ENCODE data around the gene ARHGEF9. TPM values are rescaled to one million over a fixed set of nuclear protein-coding genes. Genes with fewer than 3 reads are reported as not detected.

The ARHGEF9 gene
- total RNA-seq, 1 donor from 2014 or later, result 46.0 TPM

DNA sequence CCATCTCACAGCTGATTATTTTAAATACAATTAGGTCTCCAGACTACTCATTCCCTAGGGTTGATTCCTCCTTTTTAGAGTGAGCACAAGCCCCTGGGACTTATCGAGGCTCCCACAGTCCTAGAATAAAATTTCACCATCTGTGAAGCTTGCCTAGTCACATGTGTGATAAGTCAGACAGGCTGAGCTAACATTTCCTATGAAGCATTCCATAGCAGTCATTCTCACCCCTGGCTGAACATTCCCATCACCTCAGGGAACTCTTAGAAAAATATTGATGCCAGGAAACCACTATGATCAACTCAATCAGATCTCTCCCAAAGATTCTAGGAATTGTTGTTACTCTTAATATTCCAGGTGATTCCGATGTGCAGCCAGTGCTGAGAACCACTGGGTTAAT, 37.7 kb downstream of the ARHGEF9 start:
- Histone ChIP-seq H3K9ac (ENCODE audit: low read length) (peak overlapping the region; percentile 41), H3K27me3 (ENCODE audit: insufficient read depth, low read length) (no peaks in the 10 kb centered on the region), H3K27ac (ENCODE audit: low read depth, low read length) (peak overlapping the region; percentile 58), H3K4me1 (ENCODE audit: insufficient read depth, low read length) (no peaks in the 10 kb centered on the region), H3K4me3 (ENCODE audit: insufficient read depth, low read depth, low read length) (no peak overlapping the region), H4K20me1 (ENCODE audit: insufficient read depth, low read length) (peaks cover 8% of the 10 kb centered on the region), H3K4me2 (ENCODE audit: low read length) (peak overlapping the region; percentile 60), H3K36me3 (ENCODE audit: insufficient read depth, low read length) (no peaks in the 10 kb centered on the region), H3K79me2 (ENCODE audit: insufficient read depth, low read length) (peaks cover 36% of the 10 kb centered on the region), H3K9me3 (ENCODE audit: insufficient read depth, low read depth, low read length) (no peaks in the 10 kb centered on the region), H2AFZ (ENCODE audit: low read depth, low read length) (no peak overlapping the region)
- Mint-ChIP-seq H3K36me3 (ENCODE audit: low read depth, unreplicated experiment) (no peaks in the 10 kb centered on the region), H3K9me3 (ENCODE audit: unreplicated experiment) (no peaks in the 10 kb centered on the region), H3K27ac (ENCODE audit: unreplicated experiment) (peak overlapping the region; percentile 54), H3K4me3 (ENCODE audit: unreplicated experiment) (no peak overlapping the region), H3K27me3 (ENCODE audit: low read depth, unreplicated experiment) (no peaks in the 10 kb centered on the region), H3K4me1 (ENCODE audit: low read depth, unreplicated experiment) (peaks cover 51% of the 10 kb centered on the region)
- DNase-seq (ENCODE audit: low read depth) (peak; percentile 70), FAIRE-seq (peak; percentile 89)
- TF ChIP-seq, protein P1, sequence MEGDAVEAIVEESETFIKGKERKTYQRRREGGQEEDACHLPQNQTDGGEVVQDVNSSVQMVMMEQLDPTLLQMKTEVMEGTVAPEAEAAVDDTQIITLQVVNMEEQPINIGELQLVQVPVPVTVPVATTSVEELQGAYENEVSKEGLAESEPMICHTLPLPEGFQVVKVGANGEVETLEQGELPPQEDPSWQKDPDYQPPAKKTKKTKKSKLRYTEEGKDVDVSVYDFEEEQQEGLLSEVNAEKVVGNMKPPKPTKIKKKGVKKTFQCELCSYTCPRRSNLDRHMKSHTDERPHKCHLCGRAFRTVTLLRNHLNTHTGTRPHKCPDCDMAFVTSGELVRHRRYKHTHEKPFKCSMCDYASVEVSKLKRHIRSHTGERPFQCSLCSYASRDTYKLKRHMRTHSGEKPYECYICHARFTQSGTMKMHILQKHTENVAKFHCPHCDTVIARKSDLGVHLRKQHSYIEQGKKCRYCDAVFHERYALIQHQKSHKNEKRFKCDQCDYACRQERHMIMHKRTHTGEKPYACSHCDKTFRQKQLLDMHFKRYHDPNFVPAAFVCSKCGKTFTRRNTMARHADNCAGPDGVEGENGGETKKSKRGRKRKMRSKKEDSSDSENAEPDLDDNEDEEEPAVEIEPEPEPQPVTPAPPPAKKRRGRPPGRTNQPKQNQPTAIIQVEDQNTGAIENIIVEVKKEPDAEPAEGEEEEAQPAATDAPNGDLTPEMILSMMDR (IDR thresholded peaks at IDR 0.05; ENCODE audit: insufficient read depth, low read depth, low read length), result no peak
- TF ChIP-seq EZH2 (IDR thresholded peaks at IDR 0.05; ENCODE audit: insufficient read depth, low read length), result no peak

DNA sequence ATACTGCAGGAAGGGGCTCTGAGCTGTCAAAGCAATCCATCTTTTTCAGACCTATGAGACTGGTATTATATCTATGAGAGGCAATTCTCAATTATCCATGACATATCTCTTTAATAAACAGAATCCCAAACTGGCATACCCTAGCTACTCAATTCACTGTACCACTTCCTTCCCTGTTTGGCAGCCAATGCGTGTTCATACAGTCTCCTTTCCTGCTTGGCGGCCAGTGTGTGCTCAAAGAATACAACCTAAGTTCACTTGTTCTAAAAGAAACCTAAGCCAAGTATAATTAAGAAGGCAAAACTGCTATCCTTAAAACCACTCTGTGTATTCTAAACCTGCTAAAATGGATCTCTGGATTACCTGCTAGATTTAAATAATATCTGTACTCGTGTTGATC, 38.3 kb downstream of the ARHGEF9 start:
- H3K4me3 Mint-ChIP-seq (ENCODE audit: unreplicated experiment), result no peak overlapping the region
- TF ChIP-seq EZH2 (IDR thresholded peaks at IDR 0.05; ENCODE audit: insufficient read depth, low read length), result no peak
- TF ChIP-seq, protein P1 (IDR thresholded peaks at IDR 0.05; ENCODE audit: insufficient read depth, low read depth, low read length), result no peak
- Histone ChIP-seq H3K4me3 (ENCODE audit: insufficient read depth, low read depth, low read length) (no peak overlapping the region), H3K27me3 (ENCODE audit: insufficient read depth, low read length) (no peaks in the 10 kb centered on the region), H3K4me2 (ENCODE audit: low read length) (no peak overlapping the region), H3K9ac (ENCODE audit: low read length) (peak overlapping the region; percentile 41), H3K79me2 (ENCODE audit: insufficient read depth, low read length) (peaks cover 33% of the 10 kb centered on the region), H4K20me1 (ENCODE audit: insufficient read depth, low read length) (peaks cover 8% of the 10 kb centered on the region), H3K4me1 (ENCODE audit: insufficient read depth, low read length) (no peaks in the 10 kb centered on the region), H3K9me3 (ENCODE audit: insufficient read depth, low read depth, low read length) (no peaks in the 10 kb centered on the region), H3K36me3 (ENCODE audit: insufficient read depth, low read length) (no peaks in the 10 kb centered on the region), H2AFZ (ENCODE audit: low read depth, low read length) (no peak overlapping the region), H3K27ac (ENCODE audit: low read depth, low read length) (peak overlapping the region; percentile 58)
- H3K27me3 Mint-ChIP-seq (ENCODE audit: low read depth, unreplicated experiment), result no peaks in the 10 kb centered on the region
- DNase-seq (ENCODE audit: low read depth) (no peak), FAIRE-seq (no peak)
- no peaks in the 10 kb centered on the region for H3K36me3 Mint-ChIP-seq (ENCODE audit: low read depth, unreplicated experiment)
- peaks cover 45% of the 10 kb centered on the region for H3K4me1 Mint-ChIP-seq (ENCODE audit: low read depth, unreplicated experiment)
- no peaks in the 10 kb centered on the region for H3K9me3 Mint-ChIP-seq (ENCODE audit: unreplicated experiment)
- peak overlapping the region; percentile 48 for H3K27ac Mint-ChIP-seq (ENCODE audit: unreplicated experiment)

DNA sequence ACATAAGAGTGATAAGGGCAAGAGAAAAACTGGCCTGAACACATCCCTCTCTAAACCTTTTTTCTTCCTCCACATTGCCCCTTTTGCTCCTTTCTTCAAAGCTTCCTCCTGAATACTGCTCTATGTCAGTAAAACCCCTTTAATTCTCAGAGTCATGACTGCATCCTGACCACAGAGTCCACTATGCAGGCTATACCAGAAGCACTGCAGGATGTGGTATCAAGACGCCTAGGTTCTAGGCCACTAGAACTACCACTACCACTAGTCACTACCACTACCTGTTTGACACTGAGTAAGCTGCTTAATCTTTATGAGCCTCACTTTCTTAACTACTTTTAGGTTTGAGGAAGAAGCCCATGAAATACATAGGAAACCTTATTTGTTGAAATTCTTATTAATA, 38.7 kb downstream of the ARHGEF9 start:
- Mint-ChIP-seq H3K4me1 (ENCODE audit: low read depth, unreplicated experiment) (peaks cover 44% of the 10 kb centered on the region), H3K27ac (ENCODE audit: unreplicated experiment) (peak overlapping the region; percentile 48), H3K9me3 (ENCODE audit: unreplicated experiment) (no peaks in the 10 kb centered on the region), H3K4me3 (ENCODE audit: unreplicated experiment) (peak overlapping the region; percentile 64), H3K27me3 (ENCODE audit: low read depth, unreplicated experiment) (no peaks in the 10 kb centered on the region), H3K36me3 (ENCODE audit: low read depth, unreplicated experiment) (no peaks in the 10 kb centered on the region)
- Histone ChIP-seq H3K9me3 (ENCODE audit: insufficient read depth, low read depth, low read length) (no peaks in the 10 kb centered on the region), H2AFZ (ENCODE audit: low read depth, low read length) (no peak overlapping the region), H3K4me2 (ENCODE audit: low read length) (no peak overlapping the region), H4K20me1 (ENCODE audit: insufficient read depth, low read length) (peaks cover 8% of the 10 kb centered on the region), H3K9ac (ENCODE audit: low read length) (no peak overlapping the region), H3K27ac (ENCODE audit: low read depth, low read length) (no peak overlapping the region), H3K36me3 (ENCODE audit: insufficient read depth, low read length) (no peaks in the 10 kb centered on the region), H3K27me3 (ENCODE audit: insufficient read depth, low read length) (no peaks in the 10 kb centered on the region), H3K4me3 (ENCODE audit: insufficient read depth, low read depth, low read length) (no peak overlapping the region), H3K4me1 (ENCODE audit: insufficient read depth, low read length) (no peaks in the 10 kb centered on the region), H3K79me2 (ENCODE audit: insufficient read depth, low read length) (peaks cover 33% of the 10 kb centered on the region)
- DNase-seq (ENCODE audit: low read depth), result no peak
- TF ChIP-seq, protein P1 (IDR thresholded peaks at IDR 0.05; ENCODE audit: insufficient read depth, low read depth, low read length), result no peak
- no peak for TF ChIP-seq EZH2 (IDR thresholded peaks at IDR 0.05; ENCODE audit: insufficient read depth, low read length)
- FAIRE-seq, result no peak
